GM19193 (cell line): ENCODE measurements around the gene TJP1.

Experiments used
- POLR2A ChIP-seq: IDR thresholded peaks from 4 replicates; pipeline ENCODE4 v1.6.1; 2011; ENCODE audit not compliant: insufficient read depth, insufficient read length; ENCODE audit errors: extremely low read depth

TJP1 gene

DNA sequence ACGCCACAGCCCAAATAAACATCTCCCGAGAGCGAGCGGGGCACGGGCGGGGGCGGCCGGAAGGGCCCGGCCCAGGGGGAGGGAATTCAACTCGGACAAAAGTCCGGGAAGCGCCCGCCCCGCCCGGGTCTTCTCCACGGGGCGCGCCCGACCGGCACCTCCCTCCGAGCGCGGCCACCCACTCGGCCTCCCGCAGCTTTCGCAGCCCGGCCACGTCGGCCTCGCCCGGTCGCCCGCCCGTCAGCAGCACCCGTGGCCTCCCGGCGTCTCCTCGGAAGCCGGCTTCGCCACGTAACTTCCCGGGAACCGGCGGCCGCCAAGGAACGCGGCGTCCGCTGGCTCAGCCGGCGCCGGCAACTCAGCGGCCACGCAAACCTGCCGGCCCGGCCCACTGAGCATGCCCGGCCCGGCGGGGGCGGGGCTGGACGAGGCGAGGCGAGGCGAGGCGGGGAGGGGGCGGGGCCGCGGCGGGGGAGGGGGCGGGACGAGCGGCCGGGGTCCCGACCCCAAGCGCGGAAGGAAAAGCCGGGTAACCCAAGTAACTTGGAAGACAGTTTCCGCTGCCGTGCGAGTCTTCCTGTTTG, at the start of gene TJP1:
TSS of gene TJP1 (minus strand) at position 369 of the 584 bp plus-strand sequence. CDS start 440 bp downstream, outside the sequence.
- TF ChIP-seq POLR2A: no peak

DNA sequence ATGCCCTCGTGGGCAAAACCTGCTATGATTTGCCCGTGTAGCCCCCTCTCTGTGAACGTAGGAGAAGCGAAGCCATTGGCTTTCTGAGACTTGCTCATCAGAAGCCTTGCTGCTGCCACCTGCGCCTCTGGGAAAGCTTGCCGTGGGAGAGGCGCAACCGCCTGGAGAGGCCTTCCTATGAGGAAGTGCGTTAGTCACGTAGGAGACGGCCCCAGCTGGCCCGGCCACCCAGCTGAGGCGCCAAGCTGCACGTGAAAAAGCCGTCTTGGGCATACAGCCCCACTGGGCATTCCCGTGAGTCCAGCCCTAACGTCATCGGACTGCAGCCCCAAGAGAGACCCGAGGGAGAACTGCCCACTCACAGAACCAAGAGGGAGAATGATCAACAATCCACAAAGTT, 49.1 kb upstream of the TJP1 start:
- TF ChIP-seq POLR2A: no peak

DNA sequence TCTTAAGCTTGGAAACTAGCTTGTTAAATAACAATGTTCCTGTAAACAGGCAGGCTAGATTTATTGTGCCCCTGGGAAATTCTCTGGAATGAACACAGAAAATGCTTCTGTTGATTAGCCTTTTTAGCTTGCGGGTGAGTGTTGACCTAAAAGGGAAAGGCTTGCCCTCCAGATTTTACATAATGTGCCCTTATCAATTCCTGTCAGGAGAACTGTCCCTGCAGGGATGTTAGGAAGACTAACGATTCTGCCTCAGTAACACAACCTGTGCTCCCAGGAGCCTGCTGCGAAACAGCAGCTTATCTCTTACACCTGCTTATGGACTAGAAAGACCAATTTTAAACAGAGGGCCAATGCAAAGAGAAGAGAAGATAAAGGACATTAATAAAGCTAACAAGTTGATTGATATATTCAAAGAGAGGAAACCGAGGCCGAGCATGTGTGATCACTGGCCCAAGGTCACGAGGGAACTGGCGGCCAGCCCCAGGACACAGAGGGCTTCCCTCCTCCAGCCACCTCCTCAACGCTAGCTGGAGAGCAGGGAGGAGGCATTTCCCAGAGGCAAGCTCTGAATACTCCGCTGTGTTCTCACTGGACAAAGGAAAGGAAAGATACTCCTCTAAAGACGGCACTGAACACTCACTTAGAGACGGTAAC, 48.4 kb upstream of the TJP1 start:
- no peak for TF ChIP-seq POLR2A

DNA sequence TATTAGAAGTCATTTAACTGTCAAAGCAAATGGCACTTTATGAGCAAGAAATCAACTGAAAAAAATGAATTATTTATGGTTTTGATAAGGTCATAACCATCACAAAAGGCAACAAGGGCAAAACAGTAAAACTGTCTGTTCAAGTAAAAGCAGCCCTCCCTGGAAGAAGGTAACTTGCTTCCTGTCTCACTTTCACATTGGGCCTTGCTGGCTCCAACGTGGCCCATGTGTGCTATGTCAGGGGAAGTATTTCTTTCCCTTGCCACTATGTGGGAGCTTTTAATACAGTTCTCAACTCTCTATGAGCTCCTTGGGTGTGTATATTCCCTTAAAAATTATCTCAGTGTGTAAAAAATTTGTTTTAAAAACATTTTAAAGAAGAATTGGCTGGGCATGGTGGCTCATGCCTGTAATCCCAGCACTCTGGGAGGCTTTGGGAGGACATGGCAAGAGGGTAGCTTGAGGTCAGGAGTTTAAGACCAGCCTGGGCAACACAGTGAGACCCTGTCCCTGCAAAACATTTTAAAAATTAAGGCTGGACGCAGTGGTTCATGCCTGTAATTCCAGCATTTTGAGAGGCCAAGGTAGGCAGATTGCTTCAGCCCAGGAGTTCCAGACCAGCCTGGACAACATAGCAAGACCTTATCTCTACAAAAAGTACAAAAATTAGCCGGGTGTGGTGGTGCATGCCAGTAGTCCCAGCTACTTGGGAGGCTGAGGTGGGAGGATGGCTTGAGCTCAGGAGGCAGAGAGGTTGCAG, 45.2 kb upstream of the TJP1 start:
- no peak for TF ChIP-seq POLR2A

DNA sequence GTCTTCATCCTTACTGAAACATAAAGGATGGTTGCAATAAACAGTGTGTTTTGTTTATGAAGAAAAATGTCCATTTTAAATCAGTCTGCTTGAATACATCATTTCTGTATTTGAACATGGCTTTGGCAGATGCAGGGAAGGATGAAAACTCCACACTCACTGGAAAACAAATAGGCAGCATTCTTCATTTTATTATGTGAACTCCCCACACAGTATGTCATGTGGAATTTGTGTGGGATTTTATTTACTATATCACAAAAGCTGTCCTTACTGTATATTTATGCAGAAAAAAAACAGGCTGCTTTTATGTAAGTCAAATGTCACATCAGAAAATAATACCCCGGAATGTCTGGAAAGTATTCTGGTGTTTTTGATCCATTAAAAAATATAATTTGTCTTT, 44.1 kb upstream of the TJP1 start:
- no peak for TF ChIP-seq POLR2A

DNA sequence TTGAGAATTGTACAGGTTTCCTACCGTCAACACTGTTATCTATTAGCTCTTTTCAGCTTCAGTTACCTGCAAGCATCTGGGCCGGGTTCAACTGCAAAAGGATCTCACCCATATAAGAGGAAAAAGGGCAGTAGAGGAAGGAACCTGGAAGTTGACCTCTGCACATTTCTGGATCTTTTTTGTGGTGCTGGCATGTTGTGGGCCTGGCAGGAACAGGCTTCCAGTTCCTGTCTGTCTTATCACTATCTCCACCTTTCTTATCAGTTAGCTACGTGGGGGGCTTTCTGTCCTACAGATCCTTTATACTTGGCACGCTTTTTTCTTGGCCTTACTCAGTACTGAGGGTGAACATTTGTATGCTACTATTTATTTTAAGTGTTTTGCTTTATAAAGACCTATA, 42.2 kb upstream of the TJP1 start:
- no peak for TF ChIP-seq POLR2A

DNA sequence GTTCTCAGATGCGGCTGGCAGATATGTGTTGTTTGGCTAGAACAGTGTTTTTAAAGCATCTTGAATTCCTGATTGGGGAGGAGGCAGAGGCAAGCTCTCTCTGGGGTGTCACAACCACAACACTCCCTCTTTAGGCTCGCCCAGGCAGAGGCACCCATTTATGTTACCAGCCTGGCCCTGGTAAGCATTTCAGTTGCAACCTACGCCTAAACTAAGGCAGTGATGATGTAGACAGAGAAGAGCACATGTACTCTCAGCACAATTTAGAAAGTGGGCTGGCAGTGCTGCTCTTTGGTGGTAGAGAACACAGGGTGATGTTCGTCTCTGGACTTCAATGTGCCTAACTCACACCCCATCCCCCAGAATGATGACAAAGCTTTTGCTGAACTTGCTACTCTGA, 41.2 kb upstream of the TJP1 start:
- no peak for TF ChIP-seq POLR2A

DNA sequence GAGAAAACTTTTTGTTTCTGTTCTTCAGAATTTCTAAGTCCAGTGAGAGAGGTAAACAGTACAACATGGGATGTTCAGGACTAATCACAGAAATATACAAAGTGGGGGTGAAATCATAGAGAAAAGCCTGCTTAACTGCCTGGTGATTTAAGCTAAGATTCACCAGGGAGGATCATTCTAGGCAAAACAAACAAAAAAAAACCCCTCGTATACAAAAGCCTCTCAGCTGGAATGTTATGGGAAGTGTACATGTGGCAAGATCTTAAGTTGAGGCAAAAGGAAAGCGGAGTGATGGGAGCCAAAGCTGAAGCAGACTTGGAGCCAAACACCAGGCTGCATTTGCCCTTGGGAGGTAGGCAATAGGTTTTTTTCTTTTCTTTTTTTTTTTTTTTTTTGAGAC, 40.0 kb upstream of the TJP1 start:
- no peak for TF ChIP-seq POLR2A

DNA sequence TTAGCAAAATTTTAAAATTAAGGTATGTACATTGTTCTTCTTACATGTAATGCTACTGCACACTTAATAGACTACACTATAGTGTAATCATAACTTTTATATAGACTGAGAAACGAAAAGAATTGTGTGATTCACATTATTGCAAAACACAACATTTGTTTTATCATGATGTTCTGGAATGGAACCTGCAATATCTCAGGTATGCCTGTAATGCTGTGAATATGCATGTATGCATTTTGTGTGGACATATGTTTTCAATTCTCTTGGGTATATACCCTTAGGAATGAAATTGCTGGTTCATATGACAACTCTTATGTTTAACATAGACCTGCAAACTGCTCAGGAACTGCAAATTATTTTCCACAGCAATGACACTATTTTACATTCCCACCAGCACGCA, 38.6 kb upstream of the TJP1 start:
- no peak for TF ChIP-seq POLR2A

DNA sequence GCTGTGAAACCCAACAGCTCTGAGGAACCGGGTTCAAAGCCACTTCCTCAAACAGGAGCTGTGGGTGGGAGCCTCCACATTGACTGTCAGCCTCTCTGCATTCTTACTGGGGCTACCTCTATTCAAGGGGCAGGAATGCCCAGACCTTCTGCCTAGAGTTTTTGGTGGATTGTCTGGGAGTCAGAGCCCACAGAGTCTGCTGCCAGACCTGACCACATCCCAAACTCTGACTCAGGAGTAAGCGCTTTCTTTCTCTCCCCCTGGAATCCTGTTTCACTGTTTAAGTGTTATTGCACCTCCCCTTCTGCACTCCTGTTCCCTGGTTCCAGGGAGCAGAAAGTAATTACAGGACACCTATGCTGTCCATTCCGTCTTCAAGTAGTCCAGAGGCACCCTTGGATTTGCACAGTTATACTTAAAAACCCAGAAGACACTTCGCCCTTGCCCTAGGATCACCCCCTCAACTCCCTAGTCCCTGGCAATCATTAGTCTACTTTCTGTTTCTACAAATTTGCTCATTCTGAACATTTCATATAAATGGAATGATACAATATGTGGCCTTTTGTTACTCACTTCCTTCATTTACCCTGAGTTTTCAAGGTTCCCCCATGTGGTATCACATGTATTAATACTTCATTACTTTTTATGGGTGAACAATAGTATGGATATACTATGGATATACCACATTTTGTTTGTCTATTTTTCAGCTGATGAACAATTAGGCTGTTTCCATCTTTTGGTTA, 37.9 kb upstream of the TJP1 start:
- TF ChIP-seq POLR2A: no peak

DNA sequence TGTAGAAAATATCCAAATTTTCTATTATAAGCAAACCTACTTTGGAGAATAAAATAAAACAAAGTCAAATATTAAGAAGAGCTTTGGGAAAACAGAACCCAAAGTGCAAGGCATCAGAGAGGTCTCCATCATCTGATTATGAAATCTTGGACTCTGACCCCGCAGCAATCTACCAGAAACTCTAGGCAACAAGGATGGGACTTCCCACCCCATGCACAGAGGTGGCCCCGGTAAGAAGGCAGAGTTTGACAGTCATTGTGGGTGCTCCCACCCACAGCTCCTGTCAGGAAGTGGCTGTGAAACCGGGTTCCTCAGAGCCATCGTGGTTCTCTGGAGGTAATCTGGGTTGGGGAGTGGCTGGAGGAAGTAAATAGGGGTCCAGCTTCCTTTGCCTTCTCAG, 37.0 kb upstream of the TJP1 start:
- no peak for TF ChIP-seq POLR2A

DNA sequence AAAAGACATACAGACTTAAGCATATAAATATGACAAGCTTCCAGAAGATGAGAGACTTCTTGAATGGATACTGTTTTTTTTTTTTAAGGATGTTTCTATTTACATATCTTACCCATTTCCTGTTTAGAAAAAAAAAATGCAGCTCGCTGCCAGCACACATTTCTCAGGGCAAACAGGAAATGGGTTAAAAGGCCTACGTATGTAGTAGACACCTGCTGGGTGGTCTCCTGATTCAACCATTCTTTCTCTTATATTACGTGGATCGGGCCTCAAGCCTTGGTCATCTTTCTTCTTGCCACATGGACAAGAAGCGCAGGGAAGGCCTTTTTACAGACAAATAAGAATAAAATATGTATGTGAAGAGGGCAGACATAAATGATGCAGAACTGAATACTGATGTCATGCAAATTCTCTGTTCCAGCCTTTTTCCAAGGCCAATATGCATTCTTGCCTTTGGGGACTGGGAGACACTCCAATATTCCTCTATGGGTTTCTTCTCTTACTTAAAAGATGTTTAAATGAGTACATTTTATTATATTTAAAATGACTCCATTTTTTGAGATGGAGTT, 35.0 kb upstream of the TJP1 start:
- no peak for TF ChIP-seq POLR2A

DNA sequence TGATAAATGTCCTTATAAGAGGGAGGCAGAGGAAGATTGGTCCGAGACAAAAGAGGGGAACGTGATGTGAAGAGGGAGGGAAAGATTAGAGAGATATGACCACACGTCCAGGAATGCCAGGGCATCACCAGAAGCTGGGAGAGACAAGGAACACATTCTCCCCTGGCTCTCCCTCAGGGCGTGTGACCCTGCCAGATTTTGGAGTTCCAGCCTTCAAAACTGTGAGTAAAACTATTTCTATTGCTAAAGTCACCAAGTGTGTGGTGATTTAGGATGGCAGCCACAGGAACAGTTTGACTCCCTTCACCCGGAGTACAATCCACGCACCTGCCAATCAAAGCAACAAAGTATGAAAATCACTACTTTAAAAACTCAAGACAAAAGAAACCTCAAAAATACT, 32.1 kb upstream of the TJP1 start:
- no peak for TF ChIP-seq POLR2A

DNA sequence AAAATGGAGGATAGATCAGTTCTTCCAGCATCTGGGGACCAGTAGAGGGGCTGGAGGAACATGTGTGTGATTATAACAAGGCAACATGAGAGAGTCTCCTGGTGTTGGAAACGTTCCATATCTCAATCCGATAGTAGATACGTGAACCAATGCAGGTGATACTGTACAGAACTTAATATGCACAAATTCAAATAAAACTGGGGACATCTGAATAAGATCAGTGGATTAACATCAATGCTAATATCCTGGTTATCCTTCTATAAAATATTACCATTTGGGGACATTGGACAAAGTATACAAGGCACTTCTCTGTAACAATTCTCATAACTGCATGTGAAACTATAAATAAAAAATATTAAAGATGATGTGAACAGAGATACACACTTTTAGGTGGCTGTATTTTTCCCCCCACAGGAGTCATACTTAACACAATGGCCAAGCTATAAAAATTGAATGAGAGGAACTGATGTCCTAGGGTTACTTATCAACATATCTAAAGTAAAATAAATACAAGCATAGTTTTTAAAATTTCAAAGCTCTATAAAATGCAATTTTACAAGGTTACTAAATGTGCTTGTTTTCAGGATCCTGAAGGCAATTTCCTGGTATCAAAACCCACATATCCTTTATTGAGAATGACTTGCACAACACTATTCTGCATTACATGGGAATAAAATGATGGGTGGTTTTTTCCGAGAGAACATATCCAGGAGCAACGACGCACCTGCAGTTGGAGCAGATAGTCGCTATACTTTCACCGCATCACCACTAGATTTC, 31.1 kb upstream of the TJP1 start:
- TF ChIP-seq POLR2A: no peak
